OCI-LY7 (cell line): Measurements from ENCODE around the gene PSD4. TPM values are rescaled to one million over a fixed set of nuclear protein-coding genes. Genes with fewer than 3 reads are reported as not detected.

ENCODE experiments used
- BruUV-seq: library from RNA; stranded (reverse); fragments of 400-500 nt; replicated peaks from 2 replicates; lab custom pipeline; 2021; lab: Mats Ljungman, UMichigan
- CTCF ChIA-PET: fragments of 300-600 bp; sonication (Branson Sonifier 250); formaldehyde crosslinking; loops from one replicate; lab custom pipeline; 2022; ENCODE audit warnings: antibody characterized with exemption; ENCODE audit not compliant: unreplicated experiment; lab: Charles Lee
- POLR2A ChIA-PET: fragments of 300-600 bp; sonication (Branson Sonifier 250); formaldehyde crosslinking; loops from one replicate; lab custom pipeline; 2022; ENCODE audit warnings: antibody characterized with exemption; lab: Charles Lee
- DNase-seq: peaks from one replicate; pipeline ENCODE4 v3.0.0-alpha.2; 2015; ENCODE audit warnings: low spot score
- H2AFZ ChIP-seq: fragments of 200-600 bp; sonication (generic), shearing (Covaris generic); 2 replicates; pipeline ENCODE4 v1.6.1; 2014; ENCODE audit warnings: mild to moderate bottlenecking, antibody characterized with exemption, low read length, moderate library complexity
- H3K27ac ChIP-seq: fragments of 200-600 bp; sonication (generic); 2 replicates; pipeline ENCODE4 v1.5.1; 2014; ENCODE audit warnings: mixed run types, low read depth, mild to moderate bottlenecking, moderate library complexity, low read length, inconsistent platforms; ENCODE audit not compliant: poor library complexity, severe bottlenecking
- H3K36me3 ChIP-seq: fragments of 200-600 bp; sonication (generic); 2 replicates; pipeline ENCODE4 v1.6.1; 2014; ENCODE audit warnings: mild to moderate bottlenecking, antibody characterized with exemption, low read length, moderate library complexity, mixed read lengths; ENCODE audit not compliant: insufficient read depth
- H3K4me1 ChIP-seq: fragments of 200-600 bp; sonication (generic); 2 replicates; pipeline ENCODE4 v1.5.1; 2014; ENCODE audit warnings: mild to moderate bottlenecking, low read length; ENCODE audit not compliant: insufficient read depth, poor library complexity, severe bottlenecking
- H3K4me2 ChIP-seq: fragments of 200-600 bp; sonication (generic); 2 replicates; pipeline ENCODE4 v1.6.1; 2014; ENCODE audit warnings: mild to moderate bottlenecking, low read length
- H3K4me3 ChIP-seq: fragments of 200-600 bp; sonication (generic); 2 replicates; pipeline ENCODE4 v1.5.1; 2014; ENCODE audit warnings: mild to moderate bottlenecking, low read depth, low read length; ENCODE audit not compliant: poor library complexity, severe bottlenecking
- H3K79me2 ChIP-seq: fragments of 200-600 bp; sonication (generic); 2 replicates; pipeline ENCODE4 v1.6.1; 2016; ENCODE audit warnings: low read depth, mild to moderate bottlenecking, low read length, moderate library complexity, mixed read lengths; ENCODE audit not compliant: insufficient read depth
- H3K9me2 ChIP-seq: fragments of 200-600 bp; sonication (generic); 2 replicates; pipeline ENCODE4 v1.6.1; 2016; ENCODE audit warnings: mild to moderate bottlenecking, low read length, mixed read lengths; ENCODE audit not compliant: insufficient read depth
- H3K9me3 ChIP-seq: fragments of 200-600 bp; sonication (generic); 2 replicates; pipeline ENCODE4 v1.6.1; 2014; ENCODE audit warnings: mild to moderate bottlenecking, mixed run types, low read length, mixed read lengths
- H4K20me1 ChIP-seq: fragments of 200-600 bp; sonication (generic); 2 replicates; pipeline ENCODE4 v1.6.1; 2014; ENCODE audit warnings: mild to moderate bottlenecking, antibody characterized with exemption, low read length, moderate library complexity, mixed read lengths; ENCODE audit not compliant: insufficient read depth
- EZH2phosphoT487 ChIP-seq: fragments of 200-600 bp; sonication (generic); IDR thresholded peaks from 2 replicates; pipeline ENCODE4 v1.6.1; 2018; ENCODE audit warnings: low read depth, borderline replicate concordance, mild to moderate bottlenecking, mixed run types, antibody characterized with exemption, low read length, moderate library complexity, mixed read lengths
- intact Hi-C: fragments of 100-400 bp; cut with micrococcal nuclease; formaldehyde crosslinking; loops from one replicate; pipeline ENCODE4 v1.10.0; 2022; ENCODE audit not compliant: unreplicated experiment
- total RNA-seq, 2 experiments: library from RNA; depleted of rRNA in 1 of 2; stranded (reverse); fragments of >200 nt in 1 of 2; shearing (Covaris generic) in 1 of 2; gene quantifications; 2 replicates each; pipeline ENCODE4 v1.2.3, GENCODE V29; 2014 to 2022
- TF ChIP-seq, protein P1 (sequence below): fragments of 200-600 bp; sonication (generic); conservative IDR thresholded peaks from 2 replicates; pipeline ENCODE4 v1.5.1; 2014; ENCODE audit warnings: mild to moderate bottlenecking, antibody characterized with exemption, low read length, moderate library complexity, mixed read lengths

The PSD4 gene
- total RNA-seq, 2 experiments from 2014 or later, result 99.6 to 100 TPM

DNA sequence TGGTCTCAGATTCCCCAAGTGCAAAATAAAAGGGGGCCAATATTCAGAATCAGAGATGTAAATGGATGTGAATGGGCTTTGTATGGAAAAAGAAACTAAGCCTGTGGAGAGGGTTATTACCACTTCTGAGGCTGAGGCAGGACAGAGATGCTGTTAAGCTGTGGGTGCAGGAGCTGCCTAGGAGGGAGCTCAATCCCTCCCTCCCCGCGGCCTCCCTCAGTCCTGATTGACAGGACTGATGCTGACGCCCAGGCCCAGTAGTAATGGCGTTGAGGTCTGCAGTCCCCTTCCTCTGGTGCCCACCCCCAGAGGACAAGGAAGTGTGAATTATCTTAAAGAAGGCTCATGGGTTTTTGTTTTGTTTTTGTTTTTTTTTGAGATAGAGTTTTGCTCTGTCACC lies 40.4 kb downstream of the PSD4 start:
- H3K9me2 ChIP-seq, result no peaks in the 10 kb centered on the region
- intact Hi-C loops, result no loop called here
- no peaks in the 10 kb centered on the region for H3K79me2 ChIP-seq
- no peaks in the 10 kb centered on the region for H3K4me1 ChIP-seq
- no peak overlapping the region for H3K4me3 ChIP-seq
- ChIA-PET CTCF (no interaction called here), POLR2A (no interaction called here)
- no peak for DNase-seq
- no peaks in the 10 kb centered on the region for H3K36me3 ChIP-seq
- no peak overlapping the region for H3K4me2 ChIP-seq
- TF ChIP-seq, protein P1, sequence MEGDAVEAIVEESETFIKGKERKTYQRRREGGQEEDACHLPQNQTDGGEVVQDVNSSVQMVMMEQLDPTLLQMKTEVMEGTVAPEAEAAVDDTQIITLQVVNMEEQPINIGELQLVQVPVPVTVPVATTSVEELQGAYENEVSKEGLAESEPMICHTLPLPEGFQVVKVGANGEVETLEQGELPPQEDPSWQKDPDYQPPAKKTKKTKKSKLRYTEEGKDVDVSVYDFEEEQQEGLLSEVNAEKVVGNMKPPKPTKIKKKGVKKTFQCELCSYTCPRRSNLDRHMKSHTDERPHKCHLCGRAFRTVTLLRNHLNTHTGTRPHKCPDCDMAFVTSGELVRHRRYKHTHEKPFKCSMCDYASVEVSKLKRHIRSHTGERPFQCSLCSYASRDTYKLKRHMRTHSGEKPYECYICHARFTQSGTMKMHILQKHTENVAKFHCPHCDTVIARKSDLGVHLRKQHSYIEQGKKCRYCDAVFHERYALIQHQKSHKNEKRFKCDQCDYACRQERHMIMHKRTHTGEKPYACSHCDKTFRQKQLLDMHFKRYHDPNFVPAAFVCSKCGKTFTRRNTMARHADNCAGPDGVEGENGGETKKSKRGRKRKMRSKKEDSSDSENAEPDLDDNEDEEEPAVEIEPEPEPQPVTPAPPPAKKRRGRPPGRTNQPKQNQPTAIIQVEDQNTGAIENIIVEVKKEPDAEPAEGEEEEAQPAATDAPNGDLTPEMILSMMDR, result no peak
- TF ChIP-seq EZH2phosphoT487, result no peak
- H3K27ac ChIP-seq, result no peak overlapping the region
- H4K20me1 ChIP-seq, result no peaks in the 10 kb centered on the region
- no peaks in the 10 kb centered on the region for H3K9me3 ChIP-seq
- no peak overlapping the region for H2AFZ ChIP-seq
- BruUV-seq, result no TSS peak

GRCh38 chr2:113215056-113215455 lies 41.3 kb downstream of the PSD4 start:
- no peaks in the 10 kb centered on the region for H3K36me3 ChIP-seq
- H3K4me2 ChIP-seq, result no peak overlapping the region
- H3K9me2 ChIP-seq, result no peaks in the 10 kb centered on the region
- no peaks in the 10 kb centered on the region for H4K20me1 ChIP-seq
- ChIA-PET CTCF (no interaction called here), POLR2A (no interaction called here)
- H3K4me3 ChIP-seq, result no peak overlapping the region
- H3K27ac ChIP-seq, result no peak overlapping the region
- DNase-seq, result no peak
- BruUV-seq, result no TSS peak
- H3K4me1 ChIP-seq, result no peaks in the 10 kb centered on the region
- H3K79me2 ChIP-seq, result no peaks in the 10 kb centered on the region
- H2AFZ ChIP-seq, result no peak overlapping the region
- no peak for TF ChIP-seq EZH2phosphoT487
- TF ChIP-seq, protein P1, result no peak
- intact Hi-C loops, result no loop called here
- H3K9me3 ChIP-seq, result no peaks in the 10 kb centered on the region

GRCh38 chr2:113216321-113216720 lies 42.5 kb downstream of the PSD4 start:
- Histone ChIP-seq H3K4me1 (no peaks in the 10 kb centered on the region), H3K4me3 (no peak overlapping the region), H3K9me3 (no peaks in the 10 kb centered on the region), H4K20me1 (no peaks in the 10 kb centered on the region), H2AFZ (no peak overlapping the region), H3K9me2 (no peaks in the 10 kb centered on the region), H3K4me2 (no peak overlapping the region), H3K36me3 (no peaks in the 10 kb centered on the region), H3K79me2 (no peaks in the 10 kb centered on the region), H3K27ac (no peak overlapping the region)
- BruUV-seq, result no TSS peak
- no peak for DNase-seq
- TF ChIP-seq, protein P1, result no peak
- no peak for TF ChIP-seq EZH2phosphoT487
- CTCF ChIA-PET, result interaction anchor here (1.0 kb wide), 1 partner anchor 17 kb away, joined by 3 read pairs; no protein-coding TSS in a partner anchor
- POLR2A ChIA-PET, result no interaction called here
- intact Hi-C loops, result no loop called here
